Measurements from ENCODE around the gene BCR.

The BCR gene

DNA sequence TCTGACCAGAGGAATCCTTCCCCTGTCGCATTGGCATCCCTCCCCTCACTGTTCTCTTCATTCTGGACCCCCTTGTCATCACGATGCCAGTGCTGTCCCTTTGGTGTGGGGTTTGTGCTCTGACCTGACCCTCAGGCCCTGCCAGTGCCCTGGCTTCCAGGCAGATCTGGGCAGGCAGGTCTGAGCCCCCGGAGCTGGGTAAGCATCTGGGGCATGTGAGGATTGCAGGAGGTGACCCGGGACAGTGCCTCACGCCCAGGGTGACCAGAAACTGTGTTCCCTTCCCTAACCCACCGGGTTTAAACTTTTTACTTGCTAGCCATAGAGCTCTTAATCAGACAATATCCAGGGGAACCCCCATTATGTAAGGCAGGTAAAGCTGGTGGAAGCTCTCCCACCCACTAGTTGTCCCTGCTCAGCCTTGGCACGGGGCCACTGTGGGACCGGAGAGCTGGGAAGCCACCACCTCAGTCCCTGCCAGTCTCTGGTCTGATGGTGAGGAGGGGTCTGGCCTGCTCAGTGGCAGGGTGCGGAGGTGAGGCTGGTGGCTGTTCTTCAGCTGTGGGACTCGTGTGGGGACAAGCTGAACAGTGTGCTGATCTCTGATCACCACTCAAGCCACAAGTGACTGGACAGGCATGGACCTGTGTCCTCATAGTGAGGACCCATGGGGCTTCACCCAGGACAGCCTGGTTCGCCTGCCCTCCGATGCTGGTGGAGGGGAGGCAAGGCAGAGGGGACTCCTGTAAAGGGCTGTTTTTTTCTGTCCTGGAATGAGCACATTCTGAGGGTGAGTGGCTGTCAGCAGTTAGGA, 38.0 kb downstream of the BCR start:
- no peak for DNase-seq

DNA sequence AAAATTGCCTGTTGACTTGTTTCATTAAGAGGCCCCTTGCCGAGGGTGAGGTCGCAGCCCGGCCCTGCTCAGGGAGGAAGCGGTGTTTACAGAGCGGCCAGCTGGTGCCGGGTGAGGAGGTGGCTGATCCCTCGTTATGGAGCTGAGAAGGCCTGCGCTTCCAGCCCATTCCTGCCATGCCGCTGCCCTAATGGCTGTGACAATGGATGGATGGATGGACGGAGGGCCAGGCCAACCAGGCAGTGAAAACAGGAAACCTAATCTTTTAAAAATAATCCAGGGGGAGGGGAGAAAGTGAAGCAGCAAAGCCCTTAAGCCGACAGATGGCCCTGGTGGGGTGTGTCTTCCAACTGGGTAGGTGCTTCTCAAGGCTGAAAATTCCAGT, 38.5 kb downstream of the BCR start:
- no peak for DNase-seq

DNA sequence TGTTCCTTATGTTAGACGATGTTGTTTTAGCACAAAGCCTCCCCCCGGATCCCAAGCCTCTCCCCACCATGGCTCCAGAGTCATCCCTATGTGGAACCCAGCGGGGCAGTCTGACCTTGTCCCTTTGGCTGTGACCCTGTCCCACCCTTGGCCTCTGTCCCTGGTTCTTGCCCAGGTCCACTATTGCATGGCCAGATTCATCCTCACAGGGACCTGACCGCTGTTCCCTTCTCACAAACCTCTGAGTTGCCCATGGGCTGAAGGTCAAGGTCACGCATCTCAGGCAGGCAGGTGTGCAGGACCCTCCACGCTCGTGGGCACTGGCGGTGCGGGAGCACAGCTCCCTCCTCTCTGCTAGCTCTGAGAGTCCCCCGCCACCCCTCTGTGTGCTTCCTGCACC, 39.0 kb downstream of the BCR start:
- DNase-seq = no peak

DNA sequence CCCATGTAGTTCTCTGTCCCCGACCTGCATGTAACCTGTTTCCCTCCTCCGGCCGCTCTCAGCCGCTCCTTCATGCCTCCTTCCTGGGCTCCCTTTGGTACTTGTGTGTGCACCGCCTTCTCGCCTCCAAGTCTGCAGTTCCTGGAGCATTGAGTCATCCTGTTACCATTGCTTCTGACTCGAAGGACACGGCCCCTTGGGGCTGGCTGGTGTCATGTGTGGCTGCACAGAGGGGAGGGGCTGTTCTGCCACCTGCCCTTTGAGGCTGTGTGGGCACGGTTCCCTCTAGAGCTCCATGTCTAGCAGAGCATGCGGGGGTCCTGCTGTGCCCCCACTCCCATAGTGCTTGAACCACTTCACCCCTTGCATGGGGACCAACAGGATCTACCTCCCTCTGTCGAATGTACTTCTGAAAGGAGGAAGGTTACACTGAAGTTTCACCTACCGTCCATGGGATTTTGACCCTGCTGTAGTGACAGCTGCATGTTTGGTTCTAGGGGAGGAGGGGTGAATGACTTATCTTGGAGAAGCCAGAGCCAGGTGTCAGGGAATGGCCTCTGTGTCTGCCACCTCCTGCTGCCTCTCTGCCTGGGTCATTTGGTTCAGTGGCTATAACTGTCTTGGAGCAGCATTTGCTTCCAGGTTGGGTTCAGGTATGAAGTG, 39.6 kb downstream of the BCR start:
- no peak for DNase-seq

DNA sequence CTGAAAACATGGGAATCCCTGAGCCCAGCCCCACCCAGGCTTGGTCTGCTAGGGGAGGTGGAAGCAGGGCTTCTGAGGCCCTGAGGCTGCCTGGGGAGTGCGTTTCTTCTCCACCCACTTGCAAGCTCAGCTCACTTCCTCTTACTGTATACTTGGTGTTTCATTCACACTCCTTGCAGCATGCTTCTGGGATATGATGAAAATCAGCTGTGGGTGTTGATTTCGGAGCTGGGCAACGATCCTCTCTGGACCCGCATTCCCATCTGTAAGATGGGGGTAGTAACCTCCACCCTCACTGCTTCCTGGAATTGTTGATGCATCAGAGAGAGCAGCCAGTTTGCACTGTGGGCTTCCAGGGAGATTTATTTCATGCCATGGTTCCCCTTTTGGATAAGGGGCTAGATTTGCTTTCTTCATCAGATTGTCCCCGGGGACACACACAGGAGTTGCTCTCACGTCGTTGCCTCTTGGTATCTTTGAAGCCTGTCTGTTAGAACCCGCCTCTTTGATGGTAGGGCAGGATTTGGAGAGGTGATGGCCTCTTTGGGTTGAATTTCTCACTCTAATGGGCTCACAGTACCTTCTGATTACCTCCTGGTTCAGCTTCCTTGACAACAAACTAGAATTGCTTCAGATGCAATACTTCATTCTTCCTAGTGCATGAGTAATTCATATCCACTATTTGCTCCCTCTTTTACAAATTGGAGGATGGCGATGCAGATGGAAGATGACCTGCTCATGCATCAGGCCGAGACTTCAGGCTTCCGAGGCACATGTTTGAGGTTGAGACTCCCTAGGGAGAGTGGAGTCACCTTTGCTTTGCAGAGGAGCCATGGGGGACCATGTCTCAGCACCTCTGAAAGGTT, 40.4 kb downstream of the BCR start:
- no peak for DNase-seq

DNA sequence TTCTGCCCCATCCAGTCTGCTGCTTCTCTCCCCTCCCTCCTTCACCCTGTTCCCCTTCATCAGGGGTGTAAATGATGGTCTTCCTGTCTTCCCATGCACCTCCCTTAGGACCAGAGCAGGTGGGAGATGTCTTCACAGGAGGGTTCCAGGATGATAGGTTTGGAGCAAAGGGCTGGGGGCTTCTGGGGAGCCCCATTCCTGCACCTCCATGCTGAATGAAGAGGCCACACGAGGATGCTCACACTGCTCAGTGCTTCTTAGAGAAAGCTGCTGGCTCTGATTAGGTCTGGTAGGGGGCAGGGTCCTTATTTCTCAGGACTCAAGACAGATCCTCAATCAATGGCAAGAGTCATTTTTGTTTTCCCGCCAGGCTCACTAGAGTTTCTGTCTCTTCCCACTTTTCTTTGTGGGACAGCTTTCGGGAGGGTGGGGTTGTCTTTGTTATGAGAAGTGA, 41.1 kb downstream of the BCR start:
- DNase-seq = no peak

DNA sequence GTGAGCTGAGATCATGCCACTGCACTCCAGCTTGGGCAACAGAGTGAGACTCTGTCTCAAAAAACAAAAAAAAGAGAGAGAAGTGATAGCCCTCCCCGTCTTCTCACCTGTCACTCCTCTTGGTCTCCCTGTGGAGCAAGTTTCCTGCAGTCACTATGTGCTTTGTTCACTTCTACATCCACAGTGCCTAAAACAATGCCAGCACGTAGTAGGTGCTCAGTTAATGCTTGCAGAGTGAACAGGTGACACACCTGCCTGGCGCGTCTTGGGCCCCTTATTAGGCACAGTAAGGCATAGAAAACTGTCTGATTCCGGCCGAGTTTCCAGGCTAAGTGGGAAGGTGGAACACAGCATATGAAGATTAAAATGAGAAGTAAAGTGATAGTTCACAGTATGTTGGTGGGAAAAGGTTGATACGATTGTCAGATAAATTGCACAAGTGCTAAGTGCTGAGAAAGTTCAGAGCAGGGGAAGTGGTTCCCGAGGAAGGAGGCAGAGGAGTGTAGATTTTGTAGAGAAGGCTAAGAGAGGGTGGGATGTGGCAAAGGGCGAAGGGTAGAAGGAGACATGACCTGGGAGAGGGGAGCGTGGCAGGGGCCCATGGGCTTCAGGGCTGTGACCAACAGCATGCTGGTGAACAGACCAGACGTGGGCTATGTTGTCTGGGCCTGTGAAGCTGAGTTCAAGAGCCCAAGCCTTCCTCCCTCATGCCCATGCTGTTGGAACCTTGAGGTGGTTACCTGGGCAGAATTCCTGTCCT, 41.9 kb downstream of the BCR start:
- no peak for DNase-seq

DNA sequence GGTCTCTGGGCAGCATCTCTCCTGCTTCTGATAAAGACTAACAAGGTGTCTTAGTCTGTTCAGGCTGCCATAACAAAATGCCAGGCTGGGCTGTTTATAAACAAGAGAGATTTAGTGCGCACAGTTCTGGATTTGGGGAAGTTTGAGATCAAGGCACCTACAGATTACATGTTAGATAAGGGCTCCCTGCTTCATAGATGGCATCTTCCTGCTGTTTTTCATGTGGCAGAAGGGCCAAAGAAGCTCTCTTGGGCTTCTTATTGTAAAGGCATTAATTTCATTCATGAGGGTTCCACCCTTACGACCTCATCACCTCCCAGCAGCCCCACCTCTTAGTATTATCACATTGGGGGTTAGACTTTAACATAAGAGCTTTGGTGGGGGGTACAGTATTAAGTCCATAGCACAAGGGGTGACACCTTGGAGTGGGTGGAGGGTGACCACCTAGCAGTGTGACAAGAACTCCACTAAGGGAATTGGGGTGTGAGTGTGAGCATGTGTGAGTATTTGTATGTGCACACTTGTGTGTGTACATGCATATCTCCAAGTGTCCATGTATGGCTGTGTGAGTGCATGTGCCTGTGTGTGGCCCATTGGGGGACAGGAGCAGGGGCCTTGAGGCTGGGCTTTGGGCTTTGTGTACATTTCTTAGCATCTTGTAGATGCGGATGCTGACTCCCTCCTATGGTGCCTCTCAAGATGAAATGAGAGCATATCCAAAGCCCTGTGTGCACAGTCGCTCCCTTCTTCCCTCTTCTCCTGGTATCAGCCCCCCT, 42.7 kb downstream of the BCR start:
- no peak for DNase-seq

DNA sequence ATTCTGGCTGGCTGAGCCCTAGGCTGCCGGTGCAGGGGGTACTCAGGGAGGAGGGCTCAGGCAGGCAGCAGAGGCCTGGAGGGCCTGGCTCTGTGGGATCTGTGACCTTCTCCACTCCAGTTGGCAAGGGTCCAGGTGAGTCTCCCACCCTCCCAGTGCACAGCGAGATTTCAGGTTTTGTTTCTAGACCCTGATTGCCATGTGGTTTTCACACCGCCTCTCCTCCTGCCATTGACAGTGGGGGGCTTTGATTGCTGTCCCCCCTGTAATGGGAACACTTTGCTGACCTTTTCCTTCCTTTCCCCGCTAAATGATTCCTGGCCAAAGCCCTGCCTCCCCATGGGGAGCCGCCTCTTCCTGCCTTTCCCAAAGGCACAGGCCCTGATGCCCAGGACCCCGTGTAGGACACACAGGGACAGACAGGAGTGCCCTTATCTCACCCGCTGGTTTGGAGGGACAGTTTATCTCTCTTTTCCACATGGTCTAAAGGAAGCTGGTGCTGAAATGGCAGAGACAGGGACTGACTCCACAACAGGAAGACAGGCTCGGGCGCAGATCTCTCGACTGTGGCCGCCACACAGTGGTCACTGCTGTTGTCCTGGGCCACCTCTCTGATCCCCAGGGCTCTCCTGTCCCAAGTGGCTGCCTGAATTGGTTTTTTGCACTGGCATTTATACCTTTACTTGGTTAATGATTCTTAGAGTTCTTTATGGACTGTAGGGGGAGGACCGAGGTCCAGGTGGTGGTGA, 43.4 kb downstream of the BCR start:
- no peak for DNase-seq

DNA sequence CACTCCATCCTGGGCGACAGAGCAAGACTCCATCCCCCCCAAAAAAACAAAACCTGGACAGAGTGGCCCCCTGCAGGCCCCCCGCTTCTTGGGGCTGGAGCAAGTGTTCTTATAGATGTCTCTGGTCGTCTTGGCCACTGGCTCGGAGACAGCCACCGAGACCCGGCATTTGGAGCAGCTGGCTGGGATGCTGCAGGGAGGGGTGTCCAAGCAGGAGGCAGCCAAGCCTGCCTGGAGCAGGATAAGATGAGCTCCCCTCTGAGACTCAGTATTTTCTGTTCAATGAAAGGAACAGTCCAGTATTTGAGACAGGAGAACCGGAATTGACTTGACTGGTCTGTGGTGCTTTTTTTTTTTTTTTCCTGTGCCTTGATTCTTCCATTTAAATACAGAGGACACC, 44.5 kb downstream of the BCR start:
- DNase-seq = no peak

DNA sequence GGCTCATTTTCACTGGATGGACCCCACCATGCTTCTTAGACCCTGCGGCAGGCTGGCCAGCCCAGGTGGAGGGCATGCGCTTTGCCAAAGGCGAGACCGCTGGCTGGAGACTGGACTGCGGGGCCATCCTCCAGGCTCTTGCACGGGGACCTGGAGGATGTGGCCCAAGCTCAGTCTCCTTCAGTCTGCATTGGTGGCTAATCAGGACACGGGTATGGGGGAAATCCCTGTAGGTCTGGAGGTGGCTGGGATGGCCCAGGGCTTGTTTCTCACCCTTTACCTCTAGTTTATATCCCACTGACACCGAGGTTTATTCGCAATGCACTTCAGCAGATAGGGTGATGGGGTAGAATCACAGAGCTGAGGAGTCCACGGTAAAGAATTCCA, 45.0 kb downstream of the BCR start:
- no peak for DNase-seq

DNA sequence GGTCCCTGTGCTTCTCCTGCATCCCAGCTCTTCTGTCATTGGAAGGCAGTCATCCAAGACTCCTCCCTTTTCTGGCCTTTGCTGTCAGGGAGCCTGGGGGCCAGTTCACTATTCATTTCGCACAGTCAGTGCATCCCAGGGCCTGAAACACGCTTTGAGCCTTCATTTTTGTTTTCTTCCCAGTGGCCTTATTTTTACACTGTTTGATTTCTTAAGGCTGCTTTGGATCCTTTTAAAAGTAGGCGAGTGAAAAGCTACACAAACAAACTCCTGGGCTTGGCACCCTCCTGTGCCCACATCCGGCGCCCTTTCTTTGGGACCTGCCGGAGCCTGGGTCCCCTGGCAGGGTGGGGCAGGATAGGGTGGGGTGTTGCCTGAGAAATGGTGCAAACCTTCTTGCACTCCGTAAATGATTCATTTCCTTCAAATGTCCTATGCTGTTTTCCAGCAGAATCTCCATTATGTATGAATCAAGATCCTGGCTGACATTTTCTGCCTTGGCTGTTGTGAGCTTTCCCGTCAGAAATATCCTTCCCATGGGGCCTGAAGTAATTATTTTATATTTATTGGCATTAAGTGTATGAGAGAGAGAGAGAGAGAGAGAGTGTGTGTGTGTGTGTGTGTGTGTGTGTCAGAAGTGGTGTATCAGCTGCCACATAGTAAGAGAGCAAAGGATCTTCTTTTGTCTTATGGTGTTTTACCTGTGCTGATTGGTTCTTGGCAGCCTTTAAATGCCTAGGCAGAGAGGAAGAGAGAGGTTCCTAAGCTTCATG, 45.6 kb downstream of the BCR start:
- DNase-seq = no peak

DNA sequence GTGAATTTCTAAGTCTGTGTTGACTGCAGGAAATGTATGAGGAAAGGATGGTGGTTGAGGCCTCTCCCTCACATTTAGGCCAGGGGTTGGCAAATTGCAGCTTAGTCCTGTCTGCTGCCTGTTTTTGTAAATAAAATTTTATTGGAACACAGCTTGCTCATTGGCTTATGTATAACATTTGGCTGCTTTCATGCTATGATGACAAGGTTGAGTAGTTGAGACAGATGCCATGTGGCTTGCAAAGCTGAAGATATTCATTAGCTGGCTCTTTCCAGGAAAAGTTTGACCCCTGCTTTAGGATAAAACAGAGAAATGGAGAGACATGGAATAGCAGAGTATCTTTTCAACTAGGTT, 46.2 kb downstream of the BCR start:
- no peak for DNase-seq

DNA sequence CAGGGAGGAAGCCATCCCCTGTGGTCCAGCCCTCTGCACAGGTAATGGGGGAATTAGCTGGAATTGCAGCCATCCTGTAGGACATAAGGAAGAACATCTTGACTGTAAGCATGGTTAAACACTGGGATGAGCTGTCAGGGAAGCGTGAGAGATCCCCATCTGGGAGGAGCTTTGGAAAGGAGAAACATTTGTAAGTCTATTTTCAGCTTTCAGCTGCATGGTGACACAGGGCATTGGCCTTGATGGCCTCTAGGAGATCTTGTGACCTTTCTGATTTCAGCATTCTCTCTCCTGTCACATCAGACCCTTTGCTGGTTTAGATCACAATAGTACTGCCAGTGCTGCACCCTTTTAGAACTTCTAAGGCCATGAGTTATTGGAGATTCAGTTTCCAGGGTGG, 47.1 kb downstream of the BCR start:
- no peak for DNase-seq

DNA sequence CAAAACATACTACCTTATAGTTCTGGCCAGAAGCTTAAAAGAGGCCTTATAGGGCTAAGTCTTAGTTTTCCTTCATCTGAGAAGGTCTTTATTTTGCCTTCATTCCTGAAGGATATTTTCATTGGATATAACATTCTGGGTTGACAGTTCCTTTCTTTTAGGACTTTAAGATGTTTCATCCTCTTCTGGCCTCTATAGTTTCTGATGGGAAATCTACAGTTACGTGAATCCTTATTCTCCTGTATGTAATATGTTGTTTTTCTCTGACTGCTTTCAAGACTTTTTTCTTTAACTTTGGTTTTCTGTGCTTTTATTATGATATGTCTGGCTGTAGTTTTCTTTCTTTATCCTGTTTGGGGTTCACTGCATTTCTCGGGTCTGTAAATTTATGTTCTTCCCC, 48.2 kb downstream of the BCR start:
- DNase-seq = no peak

DNA sequence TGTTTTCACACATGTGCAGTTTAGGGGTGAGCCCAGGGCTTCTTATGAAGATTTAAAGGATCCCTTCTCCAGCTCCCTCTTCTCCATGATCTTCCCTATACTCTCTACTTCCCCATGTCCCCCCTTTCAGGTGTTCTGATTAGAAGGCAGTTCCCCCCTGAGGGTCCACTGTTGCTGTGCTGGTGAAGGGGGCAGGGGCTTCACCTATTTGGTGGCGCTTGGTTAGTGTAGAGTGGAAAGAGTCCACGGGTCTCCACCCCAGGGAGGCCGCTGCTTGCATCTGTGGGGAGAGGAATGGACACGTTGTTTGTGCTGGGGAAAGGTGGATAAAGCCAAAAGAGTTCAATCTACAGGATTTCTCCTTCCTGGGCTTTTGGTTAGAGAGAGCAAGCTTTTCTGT, 49.3 kb downstream of the BCR start:
- DNase-seq = no peak

DNA sequence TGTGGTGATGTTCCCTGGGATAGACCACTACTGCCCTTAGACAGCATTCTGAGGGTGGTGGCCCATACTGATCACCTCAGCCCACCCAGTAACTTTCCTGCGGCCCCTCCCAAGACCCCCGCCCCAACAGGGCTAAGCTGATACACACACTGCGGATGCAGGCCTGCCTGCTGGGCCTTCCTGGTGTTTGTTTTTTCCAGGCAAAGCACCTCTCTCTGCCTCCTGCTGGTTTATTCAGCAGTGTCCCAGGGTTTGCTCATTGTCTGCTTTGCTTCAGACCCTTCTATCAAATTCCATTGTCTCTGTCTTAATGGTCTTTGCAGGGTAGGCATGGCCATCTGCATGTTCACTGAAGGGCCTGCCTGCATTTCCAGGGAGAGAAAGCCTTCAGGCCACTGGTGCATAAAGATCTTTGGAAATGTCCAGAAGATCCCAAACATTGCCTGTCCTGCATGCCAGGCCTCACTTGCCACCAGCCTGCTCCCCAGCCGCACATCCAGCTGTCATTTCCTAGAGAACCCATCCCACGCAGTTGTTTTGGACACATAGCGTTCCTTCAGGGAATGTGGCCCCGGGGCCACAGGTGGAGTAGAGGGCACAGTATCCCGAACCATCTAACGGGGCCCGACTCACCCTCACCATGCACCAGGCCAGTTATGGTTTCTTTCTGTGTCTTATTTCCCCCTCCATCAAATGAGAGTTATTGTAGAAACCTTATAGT, 50.2 kb downstream of the BCR start:
- DNase-seq = no peak

DNA sequence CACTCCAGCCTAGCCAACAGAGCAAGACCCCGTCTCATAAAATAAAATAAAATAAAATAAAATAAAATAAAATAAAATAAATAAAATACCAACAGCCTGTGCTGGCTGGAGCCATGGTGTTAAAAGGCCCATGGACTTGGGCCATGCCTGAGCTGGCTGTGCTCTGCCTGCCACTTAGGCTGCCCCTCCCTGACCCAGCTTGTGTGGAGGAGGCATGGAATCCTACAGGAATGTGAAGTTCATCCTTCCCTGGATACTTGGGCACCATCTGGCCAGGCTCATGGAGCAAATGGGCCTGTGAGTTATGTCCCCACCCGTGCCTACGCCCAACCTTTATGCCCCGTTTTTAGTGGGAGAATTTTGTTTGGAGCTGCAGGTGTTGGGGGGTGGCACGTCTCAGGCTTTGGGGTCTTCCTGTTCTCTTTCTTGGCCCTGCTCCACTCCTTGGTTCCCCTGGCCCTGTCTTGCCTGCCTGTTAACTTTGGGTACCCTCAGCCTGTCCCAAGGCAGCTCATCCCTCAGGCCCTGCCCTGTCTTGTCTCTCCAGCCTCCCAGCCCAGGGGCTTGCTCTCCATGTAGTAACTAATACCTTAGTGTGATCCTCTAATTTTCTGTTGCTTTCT, 51.3 kb downstream of the BCR start:
- DNase-seq = no peak

DNA sequence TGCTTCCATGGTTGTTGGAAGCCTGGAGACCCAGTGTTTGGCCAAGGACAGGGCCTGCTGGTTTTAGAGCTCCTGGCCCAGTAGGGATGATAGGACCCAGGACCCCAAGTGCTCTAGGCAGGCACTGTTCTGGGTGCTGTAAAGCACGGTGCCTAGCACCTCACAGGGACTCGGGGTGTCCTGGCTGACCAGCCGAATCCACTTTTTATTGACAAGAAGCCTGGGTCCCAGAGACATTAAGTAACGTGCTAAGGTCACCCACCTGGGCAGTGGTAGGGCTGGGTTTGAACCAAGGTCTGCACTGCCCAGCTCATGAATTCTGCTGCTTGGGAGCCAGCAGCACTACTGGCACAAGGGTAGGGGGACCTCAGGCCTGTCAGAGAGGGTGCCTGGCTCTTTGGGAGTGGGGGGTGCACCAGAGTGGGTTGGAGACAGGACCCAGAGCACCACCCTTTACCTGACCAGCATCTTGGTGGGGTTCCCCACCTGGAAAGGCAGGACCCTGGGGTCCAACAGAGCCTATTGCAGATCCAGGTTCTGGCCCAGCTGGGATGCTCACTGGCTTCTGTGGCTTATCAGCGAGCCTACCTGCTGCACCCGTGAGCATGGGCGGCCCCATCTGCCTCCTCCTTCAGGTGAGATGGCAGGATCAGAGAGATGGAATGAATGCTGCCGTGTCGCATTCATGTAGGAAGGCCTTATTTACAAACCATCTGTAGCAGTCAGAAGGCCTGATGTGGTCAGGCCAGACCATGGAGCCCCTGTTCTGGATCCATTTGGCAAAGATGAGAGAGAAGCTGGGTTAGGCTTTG, 52.0 kb downstream of the BCR start:
- DNase-seq = no peak
